GM19452 (cell line): ENCODE results near the gene RPL38.
A peak's percentile ranks its signal among the peaks of the same experiment; 100 is the strongest.

Source experiments
- ATAC-seq: cut with Tn5 transposase; IDR thresholded peaks from one replicate; pipeline ENCODE4 v1.9.1; 2021; ENCODE audit not compliant: unreplicated experiment

RPL38 gene

DNA sequence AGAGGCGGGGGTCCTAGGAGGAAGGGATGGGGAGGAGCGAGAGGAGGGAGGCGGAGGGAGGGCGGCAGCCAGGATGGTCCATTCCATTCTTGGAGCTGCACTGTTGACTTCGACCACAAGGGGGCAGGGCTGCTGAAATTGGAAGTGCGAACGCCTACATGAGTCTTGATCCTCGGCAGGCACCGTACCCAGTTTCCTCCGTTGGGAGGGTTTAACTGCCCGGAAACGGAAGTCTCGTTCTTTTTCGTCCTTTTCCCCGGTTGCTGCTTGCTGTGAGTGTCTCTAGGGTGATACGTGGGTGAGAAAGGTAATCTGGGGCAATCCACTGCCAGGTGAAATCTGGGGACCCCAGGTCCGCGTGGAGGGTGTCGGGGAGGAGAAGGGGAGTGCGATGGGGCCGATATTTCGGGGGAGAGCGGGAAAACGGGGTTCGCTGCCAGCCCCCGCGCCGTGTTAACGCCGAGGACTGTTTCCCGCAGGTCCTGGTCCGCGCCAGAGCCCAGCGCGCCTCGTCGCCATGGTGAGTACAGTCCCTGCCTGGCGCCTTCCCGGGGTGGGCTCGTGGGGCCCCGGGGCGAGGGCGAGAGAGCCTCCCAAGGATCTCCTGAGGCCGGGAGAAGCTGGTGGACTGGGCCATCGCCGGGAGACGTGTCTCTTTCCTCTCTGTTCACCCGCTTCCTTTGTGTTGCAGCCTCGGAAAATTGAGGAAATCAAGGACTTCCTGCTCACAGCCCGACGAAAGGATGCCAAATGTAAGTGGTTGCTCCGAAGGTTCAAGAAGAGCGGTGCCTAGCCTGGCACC is at the start of gene RPL38:
TSS of gene RPL38 (plus strand) at position 240 of the 802 bp plus-strand sequence. CDS start at position 518, 278 bp downstream.
- peak; percentile 66 for ATAC-seq

DNA sequence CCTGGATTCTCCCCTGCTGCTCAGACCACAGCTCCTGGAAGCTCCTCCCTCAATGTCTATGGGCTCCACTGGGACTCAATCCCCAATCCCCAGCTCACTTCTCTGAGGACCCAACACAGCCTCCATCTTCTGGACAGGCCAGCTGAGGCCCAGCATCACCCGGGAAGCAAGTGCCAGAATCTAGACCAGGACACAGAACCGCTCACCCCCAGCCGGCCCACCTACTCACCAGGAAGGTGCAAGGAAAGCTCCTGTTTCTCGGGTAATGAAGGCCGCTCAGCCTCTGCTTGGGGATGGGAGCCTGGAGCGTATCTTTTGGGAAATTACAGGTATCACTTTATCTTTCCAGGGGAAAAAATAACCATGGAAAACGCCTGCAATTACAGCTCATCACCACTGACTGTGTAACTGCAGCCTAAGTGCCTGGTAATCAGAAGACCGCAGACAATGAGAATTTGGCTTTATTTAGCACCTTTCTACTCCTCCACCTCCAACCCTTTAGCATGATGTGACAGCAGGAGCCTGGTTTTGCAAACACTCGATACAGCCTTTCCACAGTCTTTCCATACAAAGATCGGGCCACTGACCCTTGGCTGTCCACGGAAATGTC is 49.6 kb upstream of the RPL38 start:
- no peak for ATAC-seq

DNA sequence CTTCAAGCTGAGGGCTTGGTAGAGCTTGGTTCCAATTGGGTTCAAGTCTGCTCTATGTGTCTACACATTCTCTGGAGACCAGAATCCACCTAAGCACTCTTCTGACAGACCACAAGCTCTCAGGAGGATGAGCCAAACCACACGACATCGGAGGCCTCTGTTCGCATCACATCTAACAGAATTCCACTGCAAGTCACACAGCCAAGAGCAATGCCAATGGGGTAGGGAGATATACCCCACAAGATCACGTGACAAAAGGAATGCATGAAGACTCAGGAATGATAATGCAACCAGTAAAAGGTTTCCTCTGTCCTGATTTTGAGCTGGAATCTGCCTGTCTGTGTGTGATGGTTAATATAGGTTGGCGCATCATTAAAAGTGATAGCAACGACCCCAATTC is 46.6 kb upstream of the RPL38 start:
- no peak for ATAC-seq

DNA sequence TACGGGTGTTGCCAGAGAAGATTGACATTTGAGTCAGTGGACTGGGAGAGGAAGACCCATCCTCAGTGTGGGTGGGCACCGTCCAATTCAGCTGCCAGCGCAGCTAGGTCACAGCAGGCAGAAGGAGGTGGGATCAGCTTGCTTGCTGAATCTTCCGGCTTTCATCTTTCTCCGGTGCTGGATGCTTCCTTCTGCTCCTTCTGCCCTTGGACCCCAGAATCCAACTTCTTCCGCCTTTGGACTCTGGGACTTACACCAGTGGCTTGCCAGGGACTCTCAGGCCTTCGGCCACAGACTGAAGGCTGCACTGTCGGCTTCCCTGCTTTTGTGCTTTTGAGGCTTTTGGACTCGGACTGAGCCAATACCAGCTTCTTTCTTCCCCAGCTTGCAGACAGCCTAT is 46.1 kb upstream of the RPL38 start:
- ATAC-seq, result no peak

GRCh38 chr17:74158761-74159160 is 44.7 kb upstream of the RPL38 start:
- no peak for ATAC-seq

- ATAC-seq, result no peak
Observed at GRCh38 chr17:74159226-74159840, 44.1 kb upstream of the RPL38 start.

- no peak for ATAC-seq
Observed at GRCh38 chr17:74160656-74161502, 42.6 kb upstream of the RPL38 start.

GRCh38 chr17:74161503-74161875 is 42.0 kb upstream of the RPL38 start:
- no peak for ATAC-seq

GRCh38 chr17:74163271-74163821 is 40.1 kb upstream of the RPL38 start:
- no peak for ATAC-seq

DNA sequence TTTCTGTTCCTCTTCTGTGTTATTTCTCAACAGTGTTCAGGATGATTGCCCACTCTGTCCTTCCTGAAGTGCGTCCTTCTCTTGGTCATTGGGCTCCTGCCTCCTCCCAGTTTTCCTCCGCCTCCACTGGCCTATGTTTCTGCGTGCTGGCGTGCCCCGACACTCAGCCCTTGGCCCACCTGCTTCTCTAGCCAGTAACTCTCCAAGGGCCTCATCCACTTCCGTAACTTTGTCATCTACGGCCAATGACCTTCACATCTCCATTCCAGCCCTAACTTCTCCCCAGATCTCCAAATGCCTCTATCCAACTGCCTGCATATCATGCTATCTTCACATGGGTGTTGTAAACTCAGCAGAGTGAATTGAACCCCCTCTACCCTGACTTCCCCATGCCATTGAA is 39.6 kb upstream of the RPL38 start:
- no peak for ATAC-seq

- no peak for ATAC-seq
Observed at GRCh38 chr17:74164446-74165045, 38.9 kb upstream of the RPL38 start.

DNA sequence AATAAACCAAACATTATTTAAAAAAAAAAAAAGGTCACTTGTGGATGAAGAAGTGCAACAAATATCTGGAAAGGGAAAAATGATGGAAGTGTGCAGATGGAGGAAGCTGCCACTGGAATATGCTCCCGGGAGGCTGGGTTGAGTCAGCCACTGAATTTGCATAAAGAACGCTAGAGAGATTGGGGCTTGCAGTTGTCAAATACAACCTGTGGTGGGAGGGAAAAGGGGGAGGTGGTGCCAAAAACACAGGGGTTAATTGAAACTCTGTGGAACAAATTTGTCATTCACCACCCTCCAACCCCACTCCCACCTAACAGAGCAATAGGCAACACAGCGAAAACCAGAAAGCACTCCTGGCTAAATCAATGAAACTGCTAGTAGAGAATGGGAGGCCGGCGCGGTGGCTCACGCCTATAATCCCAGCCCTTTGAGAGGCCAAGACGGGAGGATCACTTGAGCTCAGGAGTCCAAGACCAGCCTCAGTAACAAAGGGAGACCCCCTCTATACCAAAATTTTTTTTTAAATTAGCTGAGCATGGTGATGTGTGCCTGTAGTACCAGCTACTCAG is 37.6 kb upstream of the RPL38 start:
- no peak for ATAC-seq

GRCh38 chr17:74170924-74171323 is 32.6 kb upstream of the RPL38 start:
- no peak for ATAC-seq

DNA sequence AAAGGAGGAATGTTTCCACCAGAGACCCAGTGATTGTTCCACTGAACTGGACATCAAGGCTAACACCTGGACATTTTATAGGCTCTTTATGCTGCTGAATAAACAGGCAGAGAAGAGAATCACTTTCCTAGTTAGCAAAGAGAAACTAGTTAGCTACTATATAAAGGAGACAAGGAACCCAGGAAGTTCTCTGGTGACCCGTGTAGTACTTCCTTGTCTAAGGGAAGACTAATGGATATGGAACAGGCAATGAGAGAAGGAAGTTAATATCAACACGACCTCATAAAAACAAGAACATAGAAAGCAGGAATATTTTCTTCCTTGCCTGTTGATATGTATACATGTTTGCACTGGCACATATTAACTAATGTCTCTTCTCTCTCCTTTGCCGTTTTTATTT is 30.8 kb upstream of the RPL38 start:
- ATAC-seq, result no peak

GRCh38 chr17:74176546-74177001 is 26.9 kb upstream of the RPL38 start:
- no peak for ATAC-seq

DNA sequence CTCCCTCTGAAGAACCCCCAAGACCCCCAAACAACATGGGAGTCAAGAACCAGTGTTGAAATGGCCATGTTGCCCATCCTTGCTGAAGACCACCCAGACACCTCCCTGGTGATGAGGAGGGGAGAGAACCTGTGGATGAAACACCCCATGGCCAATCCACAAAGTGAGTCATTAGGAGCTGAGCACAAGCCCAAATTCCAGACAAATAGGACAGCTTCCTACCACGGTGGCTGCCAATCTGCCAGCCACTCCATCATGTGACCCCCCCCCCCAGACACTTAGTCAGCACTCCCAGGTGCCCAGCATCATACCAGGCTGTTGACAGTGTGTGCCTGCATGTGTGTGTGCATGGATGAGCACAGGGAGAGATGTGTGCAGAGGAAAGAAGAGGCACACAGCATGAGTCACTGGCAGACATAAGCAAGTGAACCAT is 26.4 kb upstream of the RPL38 start:
- ATAC-seq, result no peak

- ATAC-seq, result no peak
Observed at GRCh38 chr17:74179576-74179975, 23.9 kb upstream of the RPL38 start.

DNA sequence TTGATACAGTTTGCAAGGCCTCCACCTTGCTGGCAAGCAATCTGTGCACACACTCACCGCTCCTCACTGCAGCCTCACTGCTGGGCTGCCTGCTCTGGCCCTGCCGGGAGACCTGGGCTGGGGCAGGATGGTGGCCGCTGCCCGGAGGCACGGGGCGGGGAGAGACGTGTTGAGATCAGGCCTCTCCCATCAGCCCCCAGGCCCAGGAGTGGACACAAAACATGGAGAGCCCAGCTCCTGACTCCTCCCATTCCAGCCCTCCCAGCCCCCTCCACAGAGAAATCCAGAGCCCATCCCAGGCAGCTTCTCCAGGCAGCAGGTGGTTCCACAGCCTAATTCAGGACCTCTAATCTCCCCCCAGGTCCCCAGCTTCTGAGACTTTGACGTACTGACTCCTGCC is 23.1 kb upstream of the RPL38 start:
- ATAC-seq, result no peak

- ATAC-seq, result no peak
Observed at GRCh38 chr17:74181341-74181740, 22.1 kb upstream of the RPL38 start.

DNA sequence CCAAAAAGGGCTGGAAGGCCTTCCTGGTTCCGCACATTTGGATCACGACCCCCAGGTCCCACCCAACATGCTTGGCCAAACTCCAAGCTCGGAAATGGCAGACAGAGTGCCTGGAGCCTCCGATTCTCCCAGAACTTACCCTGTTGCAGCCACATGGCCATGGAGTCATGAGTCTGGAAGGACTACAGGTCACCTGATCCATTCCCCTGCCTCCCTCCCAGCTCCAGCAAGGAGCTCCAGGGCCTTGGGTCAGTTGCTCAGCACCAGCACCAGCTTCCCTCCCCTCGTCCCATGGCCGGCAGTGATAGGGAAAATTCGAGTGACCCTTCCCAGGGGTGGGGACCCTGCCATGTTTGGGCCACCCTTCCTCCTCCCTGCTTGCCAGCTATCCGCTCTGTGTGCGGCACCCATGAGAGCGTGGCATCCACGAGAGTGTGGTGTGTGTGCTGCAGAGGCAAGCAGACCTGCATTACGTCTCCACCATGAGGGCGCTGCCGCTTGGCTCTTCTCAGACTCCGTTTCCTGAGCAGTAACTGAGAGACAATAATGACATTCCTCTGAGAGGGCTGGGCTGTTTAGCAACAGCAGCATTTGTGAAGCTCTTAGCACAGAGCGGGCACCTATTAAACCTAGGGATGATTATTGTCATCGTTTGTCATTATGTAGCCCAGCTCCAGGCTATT is 21.3 kb upstream of the RPL38 start:
- ATAC-seq, result no peak
